HepG2 (cell line): ENCODE data around the gene PRPSAP1. TPM values are rescaled to one million over a fixed set of nuclear protein-coding genes. Genes with fewer than 3 reads are reported as not detected.

Experiments used
- ATAC-seq: fragments of 200-7000 bp; cut with Tn5 transposase; 3 replicates; pipeline ENCODE4 v1.9.1; 2020; ENCODE audit warnings: mild to moderate bottlenecking, moderate library complexity
- BruUV-seq: library from RNA; stranded (reverse); fragments of 400-500 nt; replicated peaks from 2 replicates; lab custom pipeline; 2021; lab: Mats Ljungman, UMichigan
- CTCF ChIA-PET: fragments of 300-600 bp; formaldehyde crosslinking; extraction: SDS; loops from one replicate; lab custom pipeline; 2021; ENCODE audit warnings: low total read pairs, inconsistent platforms, low intra/inter-chr PET ratio; lab: Yijun Ruan, JAX
- POLR2A ChIA-PET: fragments of 350-600 bp; sonication (Branson Sonifier 250); formaldehyde crosslinking; loops from one replicate; lab custom pipeline; 2020; ENCODE audit warnings: antibody characterized with exemption, inconsistent platforms; lab: Yijun Ruan, JAX
- DNase-seq: peaks from one replicate; pipeline ENCODE4 v3.0.0-alpha.2; 2015; ENCODE audit warnings: low spot score
- FAIRE-seq: peaks from 3 replicates; lab custom pipeline; 2011; peaks lifted over from hg19 to GRCh38; lab: Jason Lieb, UNC
- H2AFZ ChIP-seq: one replicate; pipeline ENCODE4 v1.6.1; 2011; ENCODE audit warnings: low read length, inconsistent platforms
- H3K27ac ChIP-seq: fragments of 300-600 bp; 3 replicates; pipeline ENCODE4 v1.8.0; 2011; ENCODE audit warnings: mixed run types, mild to moderate bottlenecking, mixed read lengths, low read length, inconsistent platforms; ENCODE audit not compliant: insufficient read depth; ENCODE audit errors: extremely low read length
- H3K27me3 ChIP-seq, 2 experiments: fragments of 200-600 bp in 1 of 2; 2 replicates in 1 of 2; 3 replicates in 1 of 2; pipeline versions ENCODE4 v1.6.0 to v1.8.0; 2011; ENCODE audit warnings: low read length in 2 of 2, mild to moderate bottlenecking in 2 of 2, moderate library complexity in 2 of 2, inconsistent platforms in 1 of 2; ENCODE audit not compliant: insufficient read depth in 2 of 2, control insufficient read depth in 1 of 2
- H3K36me3 ChIP-seq, 2 experiments: fragments of 200-600 bp in 1 of 2; replicated peaks in 1 of 2; 2 replicates in 1 of 2; 3 replicates in 1 of 2; pipeline versions ENCODE4 v1.5.1 to v1.8.0; 2011; ENCODE audit warnings: low read length in 2 of 2, inconsistent platforms in 1 of 2; ENCODE audit not compliant: insufficient read depth in 2 of 2, control insufficient read depth in 1 of 2
- H3K4me1 ChIP-seq: 2 replicates; pipeline ENCODE4 v1.5.1; 2012; ENCODE audit warnings: low read length, inconsistent platforms; ENCODE audit not compliant: insufficient read depth
- H3K4me2 ChIP-seq: 2 replicates; pipeline ENCODE4 v1.6.0; 2011; ENCODE audit warnings: low read depth, low read length, inconsistent platforms
- H3K4me3 ChIP-seq, 3 experiments: fragments of 200-600 bp in 1 of 3; sonication (generic), shearing (Covaris generic) in 1 of 3; replicated peaks in 1 of 3; 2 replicates each; pipeline ENCODE4 v1.5.1; 2011 to 2016; ENCODE audit warnings: low read length in 3 of 3, inconsistent platforms in 2 of 3, low read depth in 2 of 3, mild to moderate bottlenecking in 2 of 3, control low read depth in 1 of 3, mixed read lengths in 1 of 3; ENCODE audit not compliant: insufficient read depth in 1 of 3
- H3K79me2 ChIP-seq: one replicate; pipeline ENCODE4 v1.6.1; 2011; ENCODE audit warnings: low read length, inconsistent platforms; ENCODE audit not compliant: insufficient read depth
- H3K9ac ChIP-seq: 2 replicates; pipeline ENCODE4 v1.6.0; 2011; ENCODE audit warnings: mild to moderate bottlenecking, low read depth, low read length, inconsistent platforms; ENCODE audit not compliant: insufficient read depth
- H3K9me3 ChIP-seq: 2 replicates; pipeline ENCODE4 v1.5.1; 2012; ENCODE audit warnings: mild to moderate bottlenecking, low read length
- H4K20me1 ChIP-seq: 2 replicates; pipeline ENCODE4 v1.6.0; 2011; ENCODE audit warnings: inconsistent platforms, mild to moderate bottlenecking, low read length, moderate library complexity; ENCODE audit not compliant: insufficient read depth
- ARNT2 ChIP-seq: sonication (generic); formaldehyde crosslinking; IDR thresholded peaks from 2 replicates; pipeline ENCODE4 v1.8.0; 2022; ENCODE audit warnings: mild to moderate bottlenecking, low read depth, missing genetic modification reagents, moderate library complexity
- BORCS8-MEF2B ChIP-seq: sonication (generic); formaldehyde crosslinking; IDR thresholded peaks from 2 replicates; pipeline ENCODE4 v1.8.0; 2022; ENCODE audit warnings: mild to moderate bottlenecking, missing genetic modification reagents
- BRCA1 ChIP-seq: sonication (generic); formaldehyde crosslinking; IDR thresholded peaks from 2 replicates; pipeline ENCODE4 v1.4.0; 2020; ENCODE audit warnings: missing genetic modification reagents
- CBX2 ChIP-seq, 2 experiments: fragments of 200-600 bp in 1 of 2; sonication (generic); formaldehyde crosslinking in 1 of 2; IDR thresholded peaks; 2 replicates each; pipeline versions ENCODE4 v1.7.0 to v1.8.1; 2018 to 2022; ENCODE audit warnings: low read depth in 2 of 2, low read length in 1 of 2, mild to moderate bottlenecking in 1 of 2, missing genetic modification reagents in 1 of 2
- JUN ChIP-seq: sonication (generic); formaldehyde crosslinking; IDR thresholded peaks from 2 replicates; pipeline ENCODE4 v1.4.0; 2020; ENCODE audit warnings: mild to moderate bottlenecking, missing genetic modification reagents
- MIXL1 ChIP-seq: IDR thresholded peaks from 2 replicates; pipeline ENCODE4 v1.6.1; 2016
- NFE2L1 ChIP-seq: sonication (generic); formaldehyde crosslinking; IDR thresholded peaks from 2 replicates; pipeline ENCODE4 v1.4.0; 2020; ENCODE audit warnings: missing genetic modification reagents, mild to moderate bottlenecking, borderline replicate concordance
- POLR2G ChIP-seq: fragments of 200-400 bp; formaldehyde crosslinking; IDR thresholded peaks from 2 replicates; pipeline ENCODE4 v1.6.1; 2018; ENCODE audit warnings: mild to moderate bottlenecking, low read depth, low read length, moderate library complexity
- REXO4 ChIP-seq: sonication (generic); formaldehyde crosslinking; IDR thresholded peaks from 2 replicates; pipeline ENCODE4 v1.8.0; 2022; ENCODE audit warnings: missing genetic modification reagents, mild to moderate bottlenecking, borderline replicate concordance
- ZBTB7B ChIP-seq: sonication (generic); formaldehyde crosslinking; IDR thresholded peaks from 2 replicates; pipeline ENCODE4 v1.4.0; 2020; ENCODE audit warnings: missing genetic modification reagents
- ZNF160 ChIP-seq: sonication (generic); formaldehyde crosslinking; IDR thresholded peaks from 2 replicates; pipeline ENCODE4 v1.8.0; 2022; ENCODE audit warnings: mild to moderate bottlenecking, inconsistent platforms, missing genetic modification reagents
- ZNF557 ChIP-seq: sonication (generic); formaldehyde crosslinking; IDR thresholded peaks from 2 replicates; pipeline ENCODE4 v1.4.0; 2020; ENCODE audit warnings: missing genetic modification reagents
- ZNF747 ChIP-seq: sonication (generic); formaldehyde crosslinking; IDR thresholded peaks from 2 replicates; pipeline ENCODE4 v1.8.1; 2023; ENCODE audit warnings: missing genetic modification reagents, mild to moderate bottlenecking, borderline replicate concordance
- ZNF766 ChIP-seq: sonication (generic); formaldehyde crosslinking; IDR thresholded peaks from 2 replicates; pipeline ENCODE4 v1.5.0; 2020; ENCODE audit warnings: missing genetic modification reagents, borderline replicate concordance
- WGBS: methylation state at CpG from one replicate; pipeline ENCODE4 v1.1.6; 2017; ENCODE audit warnings: low lambda C conversion rate; 5-methylcytosine and 5-hydroxymethylcytosine counted together
- in situ Hi-C: cut with HindIII; loops from 2 replicates; pipeline ENCODE4 v1.10.0; 2017; ENCODE audit warnings: low pct_unique_long_range_greater_than_20kb; ENCODE audit not compliant: extremely low pct_ligation_motif_present
- intact Hi-C: fragments of 100-400 bp; cut with micrococcal nuclease; formaldehyde crosslinking; loops from one replicate; pipeline ENCODE4 v1.10.0; 2022; ENCODE audit not compliant: unreplicated experiment
- polyA plus RNA-seq, 8 experiments: library from polyadenylated mRNA; depleted of rRNA in 3 of 8; stranded (reverse) in 7 of 8; unstranded in 1 of 8; fragments of >200 nt; fragmentation: Illumina TruSeq in 4 of 8; extraction: Trizol in 4 of 8; gene quantifications; 2 replicates each; pipeline versions ENCODE4 v1.2.1 to v1.2.3, GENCODE V29; 2011 to 2016; ENCODE audit warnings: low read depth in 4 of 8, missing spikeins in 1 of 8, mixed read lengths in 1 of 8; ENCODE audit not compliant: insufficient read depth in 1 of 8
- total RNA-seq, 5 experiments: library from RNA; depleted of rRNA; stranded (reverse); fragments of >200 nt; fragmentation: Illumina TruSeq; extraction: Trizol; gene quantifications; 2 replicates each; pipeline ENCODE4 v1.2.3, GENCODE V29; 2016; ENCODE audit warnings: low read depth in 1 of 5
- TF ChIP-seq, protein P1 (sequence below), 2 experiments: fragments of 450-650 bp in 1 of 2; sonication (generic) in 1 of 2; formaldehyde crosslinking; IDR thresholded peaks; 2 replicates each; pipeline versions ENCODE4 v1.5.0 to v1.8.0; 2020 to 2022; ENCODE audit warnings: mild to moderate bottlenecking in 1 of 2, missing genetic modification reagents in 1 of 2
- TF ChIP-seq, protein P2 (sequence below): sonication (generic); formaldehyde crosslinking; IDR thresholded peaks from 2 replicates; pipeline ENCODE4 v1.8.0; 2022; ENCODE audit warnings: mild to moderate bottlenecking, missing genetic modification reagents, moderate library complexity
- TF ChIP-seq, protein P3 (sequence below): sonication (generic); formaldehyde crosslinking; IDR thresholded peaks from 2 replicates; pipeline ENCODE4 v1.4.0; 2020; ENCODE audit warnings: mild to moderate bottlenecking, missing genetic modification reagents, borderline replicate concordance
- TF ChIP-seq, protein P4 (sequence below): sonication (generic); formaldehyde crosslinking; IDR thresholded peaks from 2 replicates; pipeline ENCODE4 v1.4.0; 2020; ENCODE audit warnings: missing genetic modification reagents

The PRPSAP1 gene
- total and polyA plus RNA-seq, 2 of the 13 experiments (the other 11 are each of a cell fraction or from before 2014, with no cell fraction given): 91.1 to 314 TPM

DNA sequence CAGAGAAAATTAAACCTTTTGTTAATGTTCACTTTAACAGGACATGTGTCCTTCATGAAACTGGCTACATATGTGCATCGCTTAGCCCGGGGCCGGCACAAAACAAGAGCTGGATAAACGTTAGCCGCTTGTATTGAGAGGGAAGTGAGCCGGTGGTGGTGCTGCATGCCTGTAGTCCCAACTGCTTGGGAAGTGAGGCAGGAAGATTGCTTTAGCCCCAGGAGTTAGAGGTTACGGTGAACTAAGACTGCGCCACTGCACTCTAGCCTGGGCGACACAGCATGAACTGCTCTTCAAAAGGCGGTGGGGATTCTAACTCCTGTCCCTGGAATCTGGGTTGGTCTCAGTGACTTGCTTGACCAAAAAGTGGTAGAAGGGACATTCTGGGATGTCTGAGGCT is 15.7 kb upstream of the PRPSAP1 start:
- Histone ChIP-seq H3K9ac (no peak overlapping the region), H3K27me3 (no peaks in the 10 kb centered on the region), H4K20me1 (no peaks in the 10 kb centered on the region), H3K4me3 (no peak overlapping the region), H3K27ac (no peak overlapping the region), H3K4me1 (peaks cover 84% of the 10 kb centered on the region), H2AFZ (no peak overlapping the region), H3K9me3 (peaks cover 8% of the 10 kb centered on the region), H3K36me3 (no peaks in the 10 kb centered on the region), H3K4me2 (no peak overlapping the region), H3K79me2 (no peaks in the 10 kb centered on the region)
- ChIA-PET CTCF (interaction anchor here (2.1 kb wide), 1 partner anchor 16 kb away, joined by 12 read pairs; the partner anchor contains the start of gene SPHK1), POLR2A (interaction anchor here (1.6 to 24.7 kb wide), 2 partner anchors 14 to 16 kb away, joined by 9 to 1379 read pairs; partner anchors contain the start of genes PRPSAP1 and SPHK1)
- WGBS: 96% methylated on average over 10 of the region's 10 CpGs
- DNase-seq: no peak
- no peak for FAIRE-seq
- no TSS peak for BruUV-seq
- ATAC-seq: no peak
- in situ Hi-C loops (no loop called here), intact Hi-C loops (no loop called here)
- TF ChIP-seq, protein P1, sequence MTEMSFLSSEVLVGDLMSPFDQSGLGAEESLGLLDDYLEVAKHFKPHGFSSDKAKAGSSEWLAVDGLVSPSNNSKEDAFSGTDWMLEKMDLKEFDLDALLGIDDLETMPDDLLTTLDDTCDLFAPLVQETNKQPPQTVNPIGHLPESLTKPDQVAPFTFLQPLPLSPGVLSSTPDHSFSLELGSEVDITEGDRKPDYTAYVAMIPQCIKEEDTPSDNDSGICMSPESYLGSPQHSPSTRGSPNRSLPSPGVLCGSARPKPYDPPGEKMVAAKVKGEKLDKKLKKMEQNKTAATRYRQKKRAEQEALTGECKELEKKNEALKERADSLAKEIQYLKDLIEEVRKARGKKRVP (CRISPR knock-in tag; IDR thresholded peaks at IDR 0.05): no peak
- TF ChIP-seq ZNF160 (no peak), CBX2 (IDR thresholded peaks at IDR 0.05; ENCODE audit: low read depth, low read length) (no peak), CBX2 (CRISPR knock-in tag; IDR thresholded peaks at IDR 0.05; ENCODE audit: low read depth) (no peak), JUN (CRISPR knock-in tag) (no peak), MIXL1 (CRISPR knock-in tag) (no peak), NFE2L1 (CRISPR knock-in tag) (no peak), ZBTB7B (CRISPR knock-in tag) (no peak), BRCA1 (CRISPR knock-in tag) (no peak), ARNT2 (CRISPR knock-in tag) (no peak), POLR2G (no peak), REXO4 (CRISPR knock-in tag) (no peak), ZNF557 (no peak), BORCS8-MEF2B (no peak), ZNF747 (CRISPR knock-in tag) (no peak), ZNF766 (CRISPR knock-in tag) (no peak)
- TF ChIP-seq, protein P2, sequence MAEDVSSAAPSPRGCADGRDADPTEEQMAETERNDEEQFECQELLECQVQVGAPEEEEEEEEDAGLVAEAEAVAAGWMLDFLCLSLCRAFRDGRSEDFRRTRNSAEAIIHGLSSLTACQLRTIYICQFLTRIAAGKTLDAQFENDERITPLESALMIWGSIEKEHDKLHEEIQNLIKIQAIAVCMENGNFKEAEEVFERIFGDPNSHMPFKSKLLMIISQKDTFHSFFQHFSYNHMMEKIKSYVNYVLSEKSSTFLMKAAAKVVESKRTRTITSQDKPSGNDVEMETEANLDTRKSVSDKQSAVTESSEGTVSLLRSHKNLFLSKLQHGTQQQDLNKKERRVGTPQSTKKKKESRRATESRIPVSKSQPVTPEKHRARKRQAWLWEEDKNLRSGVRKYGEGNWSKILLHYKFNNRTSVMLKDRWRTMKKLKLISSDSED: no peak
- TF ChIP-seq, protein P3, sequence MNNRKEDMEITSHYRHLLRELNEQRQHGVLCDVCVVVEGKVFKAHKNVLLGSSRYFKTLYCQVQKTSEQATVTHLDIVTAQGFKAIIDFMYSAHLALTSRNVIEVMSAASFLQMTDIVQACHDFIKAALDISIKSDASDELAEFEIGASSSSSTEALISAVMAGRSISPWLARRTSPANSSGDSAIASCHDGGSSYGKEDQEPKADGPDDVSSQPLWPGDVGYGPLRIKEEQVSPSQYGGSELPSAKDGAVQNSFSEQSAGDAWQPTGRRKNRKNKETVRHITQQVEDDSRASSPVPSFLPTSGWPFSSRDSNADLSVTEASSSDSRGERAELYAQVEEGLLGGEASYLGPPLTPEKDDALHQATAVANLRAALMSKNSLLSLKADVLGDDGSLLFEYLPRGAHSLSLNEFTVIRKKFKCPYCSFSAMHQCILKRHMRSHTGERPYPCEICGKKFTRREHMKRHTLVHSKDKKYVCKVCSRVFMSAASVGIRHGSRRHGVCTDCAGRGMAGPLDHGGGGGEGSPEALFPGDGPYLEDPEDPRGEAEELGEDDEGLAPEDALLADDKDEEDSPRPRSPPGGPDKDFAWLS (CRISPR knock-in tag): no peak
- TF ChIP-seq, protein P4, sequence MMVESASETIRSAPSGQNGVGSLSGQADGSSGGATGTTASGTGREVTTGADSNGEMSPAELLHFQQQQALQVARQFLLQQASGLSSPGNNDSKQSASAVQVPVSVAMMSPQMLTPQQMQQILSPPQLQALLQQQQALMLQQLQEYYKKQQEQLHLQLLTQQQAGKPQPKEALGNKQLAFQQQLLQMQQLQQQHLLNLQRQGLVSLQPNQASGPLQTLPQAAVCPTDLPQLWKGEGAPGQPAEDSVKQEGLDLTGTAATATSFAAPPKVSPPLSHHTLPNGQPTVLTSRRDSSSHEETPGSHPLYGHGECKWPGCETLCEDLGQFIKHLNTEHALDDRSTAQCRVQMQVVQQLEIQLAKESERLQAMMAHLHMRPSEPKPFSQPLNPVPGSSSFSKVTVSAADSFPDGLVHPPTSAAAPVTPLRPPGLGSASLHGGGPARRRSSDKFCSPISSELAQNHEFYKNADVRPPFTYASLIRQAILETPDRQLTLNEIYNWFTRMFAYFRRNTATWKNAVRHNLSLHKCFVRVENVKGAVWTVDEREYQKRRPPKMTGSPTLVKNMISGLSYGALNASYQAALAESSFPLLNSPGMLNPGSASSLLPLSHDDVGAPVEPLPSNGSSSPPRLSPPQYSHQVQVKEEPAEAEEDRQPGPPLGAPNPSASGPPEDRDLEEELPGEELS (CRISPR knock-in tag): no peak
